Vagina (tissue), 2 donors: ENCODE measurements around the gene SDF2L1.

Source experiments
- CTCF ChIP-seq, 3 experiments: fragments of 450-650 bp in 2 of 3; fragments of 200-600 bp in 1 of 3; sonication (generic) in 1 of 3; IDR thresholded peaks; one replicate each; pipeline ENCODE4 v1.5.1; 2017 to 2019; ENCODE audit warnings: antibody characterized with exemption in 3 of 3, mild to moderate bottlenecking in 2 of 3, moderate library complexity in 2 of 3
- POLR2A ChIP-seq, 2 donors: fragments of 450-650 bp; IDR thresholded peaks; one replicate each; pipeline ENCODE4 v1.6.1; 2017; ENCODE audit warnings: antibody characterized with exemption in 2 of 2, mild to moderate bottlenecking in 2 of 2, moderate library complexity in 2 of 2
- POLR2AphosphoS5 ChIP-seq, 2 donors: sonication (generic); formaldehyde crosslinking; IDR thresholded peaks; one replicate each; pipeline ENCODE4 v1.9.0; 2017; ENCODE audit warnings: antibody characterized with exemption in 2 of 2, mild to moderate bottlenecking in 2 of 2, low read depth in 1 of 2; ENCODE audit not compliant: insufficient read depth in 1 of 2

GRCh38 chr22:21691816-21692215 lies 49.7 kb downstream of the SDF2L1 start:
- TF ChIP-seq CTCF (IDR thresholded peaks at IDR 0.05) (no peak), POLR2A (IDR thresholded peaks at IDR 0.05) (no peak), POLR2AphosphoS5 (IDR thresholded peaks at IDR 0.05; ENCODE audit: insufficient read depth in 1 of 2, low read depth in 1 of 2) (no peak)
